ENCODE measurements around the gene SERPINB10.

Gene SERPINB10

DNA sequence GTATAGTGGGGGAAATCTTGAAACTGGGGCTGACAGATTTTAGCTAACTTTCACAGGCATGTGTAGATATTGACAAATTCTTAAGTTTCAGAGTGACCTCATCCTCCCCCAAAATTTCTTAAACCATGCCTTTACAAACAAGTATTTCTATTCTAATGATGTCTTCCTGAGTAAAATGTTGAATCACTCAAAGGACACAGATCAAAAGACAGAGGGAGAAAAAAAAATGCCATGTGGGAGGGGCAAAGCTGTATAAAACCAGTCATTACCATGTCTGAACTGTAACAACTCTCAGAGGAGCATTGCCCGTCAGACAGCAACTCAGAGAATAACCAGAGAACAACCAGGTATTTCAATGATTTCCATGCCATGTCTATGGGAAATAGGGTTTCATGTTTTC is 20.3 kb upstream of the SERPINB10 start, which contains the start of gene SERPINB2:
Gene SERPINB2 (plus strand): TSS at position 282 of the 400 bp plus-strand sequence. CDS start 3,740 bp downstream, outside the sequence.
- ATAC-seq: no peak
- TF ChIP-seq ESRRG (CRISPR knock-in tag; IDR thresholded peaks at IDR 0.05) (no peak), BACH2 (CRISPR knock-in tag; IDR thresholded peaks at IDR 0.05; ENCODE audit: borderline replicate concordance) (no peak), ZFP3 (CRISPR knock-in tag; IDR thresholded peaks at IDR 0.05) (no peak), RARB (CRISPR knock-in tag; IDR thresholded peaks at IDR 0.05) (no peak), ZC3H10 (CRISPR knock-in tag; IDR thresholded peaks at IDR 0.05) (no peak), ISL1 (CRISPR knock-in tag; IDR thresholded peaks at IDR 0.05) (no peak), OSR1 (CRISPR knock-in tag; IDR thresholded peaks at IDR 0.05) (no peak), ZNF70 (CRISPR knock-in tag; IDR thresholded peaks at IDR 0.05) (no peak), SNAI2 (CRISPR knock-in tag; IDR thresholded peaks at IDR 0.05) (no peak), TCF4 (CRISPR knock-in tag; IDR thresholded peaks at IDR 0.05; ENCODE audit: borderline replicate concordance) (no peak), ZFP30 (CRISPR knock-in tag; IDR thresholded peaks at IDR 0.05) (no peak), PPARA (CRISPR knock-in tag; IDR thresholded peaks at IDR 0.05; ENCODE audit: borderline replicate concordance) (no peak), ZNF8 (CRISPR knock-in tag; IDR thresholded peaks at IDR 0.05) (no peak)
- TF ChIP-seq, protein P1, sequence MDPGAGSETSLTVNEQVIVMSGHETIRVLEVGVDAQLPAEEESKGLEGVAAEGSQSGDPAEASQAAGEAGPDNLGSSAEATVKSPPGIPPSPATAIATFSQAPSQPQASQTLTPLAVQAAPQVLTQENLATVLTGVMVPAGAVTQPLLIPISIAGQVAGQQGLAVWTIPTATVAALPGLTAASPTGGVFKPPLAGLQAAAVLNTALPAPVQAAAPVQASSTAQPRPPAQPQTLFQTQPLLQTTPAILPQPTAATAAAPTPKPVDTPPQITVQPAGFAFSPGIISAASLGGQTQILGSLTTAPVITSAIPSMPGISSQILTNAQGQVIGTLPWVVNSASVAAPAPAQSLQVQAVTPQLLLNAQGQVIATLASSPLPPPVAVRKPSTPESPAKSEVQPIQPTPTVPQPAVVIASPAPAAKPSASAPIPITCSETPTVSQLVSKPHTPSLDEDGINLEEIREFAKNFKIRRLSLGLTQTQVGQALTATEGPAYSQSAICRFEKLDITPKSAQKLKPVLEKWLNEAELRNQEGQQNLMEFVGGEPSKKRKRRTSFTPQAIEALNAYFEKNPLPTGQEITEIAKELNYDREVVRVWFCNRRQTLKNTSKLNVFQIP (CRISPR knock-in tag; IDR thresholded peaks at IDR 0.05; ENCODE audit: borderline replicate concordance, low read depth): no peak

DNA sequence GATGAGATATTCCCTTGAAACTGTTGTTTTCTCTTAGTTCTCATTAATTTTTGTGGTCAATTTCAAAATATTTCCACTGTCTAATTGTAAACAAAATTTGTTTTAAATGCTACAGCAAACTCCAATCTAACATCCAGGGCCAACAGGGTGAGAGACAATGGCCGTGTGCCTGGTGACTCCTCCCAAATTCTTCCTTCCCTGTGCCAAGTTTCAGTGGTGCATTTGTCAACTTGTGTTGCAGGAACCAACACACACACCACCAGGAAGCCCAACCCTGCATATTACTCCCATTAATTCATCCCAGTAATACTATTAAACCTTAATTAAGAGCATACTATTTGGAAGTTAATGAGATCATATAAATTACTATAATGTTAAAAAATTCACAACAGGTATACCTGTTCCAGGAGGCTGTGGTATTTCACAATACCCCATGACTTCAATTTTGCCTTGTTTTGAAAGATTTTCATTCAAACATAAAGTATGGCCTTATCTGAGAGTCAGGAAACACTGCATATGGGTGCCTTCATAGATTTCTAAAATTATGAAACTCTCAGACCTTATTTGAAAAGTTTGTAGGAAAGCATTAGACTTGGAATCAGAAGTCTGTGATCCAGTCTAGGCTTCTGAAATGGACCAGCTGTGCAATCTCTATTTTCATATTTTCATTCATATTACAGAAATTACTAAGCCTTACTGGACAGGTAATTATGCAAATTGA is 19.1 kb upstream of the SERPINB10 start:
- TF ChIP-seq ARNTL (CRISPR knock-in tag; IDR thresholded peaks at IDR 0.05; ENCODE audit: borderline replicate concordance, low read depth) (no peak), ZFP3 (CRISPR knock-in tag; IDR thresholded peaks at IDR 0.05) (no peak), TOX (CRISPR knock-in tag; IDR thresholded peaks at IDR 0.05; ENCODE audit: borderline replicate concordance) (no peak), PPARA (CRISPR knock-in tag; IDR thresholded peaks at IDR 0.05; ENCODE audit: borderline replicate concordance) (no peak), ZNF70 (CRISPR knock-in tag; IDR thresholded peaks at IDR 0.05) (no peak), GLIS3 (CRISPR knock-in tag; IDR thresholded peaks at IDR 0.05) (no peak), TCF4 (CRISPR knock-in tag; IDR thresholded peaks at IDR 0.05; ENCODE audit: borderline replicate concordance) (no peak), OSR1 (CRISPR knock-in tag; IDR thresholded peaks at IDR 0.05) (no peak), CSDC2 (CRISPR knock-in tag; IDR thresholded peaks at IDR 0.05) (no peak), ISL1 (CRISPR knock-in tag; IDR thresholded peaks at IDR 0.05) (no peak), SNAI2 (CRISPR knock-in tag; IDR thresholded peaks at IDR 0.05) (no peak), ESRRG (CRISPR knock-in tag; IDR thresholded peaks at IDR 0.05) (no peak)
- TF ChIP-seq, protein P2, sequence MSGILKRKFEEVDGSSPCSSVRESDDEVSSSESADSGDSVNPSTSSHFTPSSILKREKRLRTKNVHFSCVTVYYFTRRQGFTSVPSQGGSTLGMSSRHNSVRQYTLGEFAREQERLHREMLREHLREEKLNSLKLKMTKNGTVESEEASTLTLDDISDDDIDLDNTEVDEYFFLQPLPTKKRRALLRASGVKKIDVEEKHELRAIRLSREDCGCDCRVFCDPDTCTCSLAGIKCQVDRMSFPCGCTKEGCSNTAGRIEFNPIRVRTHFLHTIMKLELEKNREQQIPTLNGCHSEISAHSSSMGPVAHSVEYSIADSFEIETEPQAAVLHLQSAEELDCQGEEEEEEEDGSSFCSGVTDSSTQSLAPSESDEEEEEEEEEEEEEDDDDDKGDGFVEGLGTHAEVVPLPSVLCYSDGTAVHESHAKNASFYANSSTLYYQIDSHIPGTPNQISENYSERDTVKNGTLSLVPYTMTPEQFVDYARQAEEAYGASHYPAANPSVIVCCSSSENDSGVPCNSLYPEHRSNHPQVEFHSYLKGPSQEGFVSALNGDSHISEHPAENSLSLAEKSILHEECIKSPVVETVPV (CRISPR knock-in tag; IDR thresholded peaks at IDR 0.05): no peak
- ATAC-seq: no peak

DNA sequence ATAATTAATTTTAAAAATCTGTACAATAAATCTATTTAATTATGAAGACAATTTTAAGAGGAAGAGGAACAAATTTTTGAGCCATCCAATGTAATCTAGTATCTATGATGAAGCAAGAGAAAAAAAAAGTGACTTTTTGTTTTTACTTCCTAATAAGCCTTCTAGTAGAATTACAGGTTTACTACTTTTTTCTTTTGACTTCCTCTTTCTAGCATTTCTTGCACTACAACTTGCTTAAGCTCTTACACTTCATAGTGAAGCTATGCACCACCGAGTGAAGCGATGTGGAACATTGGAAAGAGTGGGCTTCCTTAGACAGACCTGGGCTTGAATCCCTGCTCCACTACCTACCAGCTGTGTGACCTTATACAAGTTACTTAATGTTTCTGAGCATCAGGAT is 18.1 kb upstream of the SERPINB10 start:
- ATAC-seq: no peak
- TF ChIP-seq ZNF565 (CRISPR knock-in tag; conservative IDR thresholded peaks at IDR 0.05; ENCODE audit: low read depth) (no peak), ZFP3 (CRISPR knock-in tag; IDR thresholded peaks at IDR 0.05) (no peak), GLIS3 (CRISPR knock-in tag; IDR thresholded peaks at IDR 0.05) (no peak)
- TF ChIP-seq, protein P3, sequence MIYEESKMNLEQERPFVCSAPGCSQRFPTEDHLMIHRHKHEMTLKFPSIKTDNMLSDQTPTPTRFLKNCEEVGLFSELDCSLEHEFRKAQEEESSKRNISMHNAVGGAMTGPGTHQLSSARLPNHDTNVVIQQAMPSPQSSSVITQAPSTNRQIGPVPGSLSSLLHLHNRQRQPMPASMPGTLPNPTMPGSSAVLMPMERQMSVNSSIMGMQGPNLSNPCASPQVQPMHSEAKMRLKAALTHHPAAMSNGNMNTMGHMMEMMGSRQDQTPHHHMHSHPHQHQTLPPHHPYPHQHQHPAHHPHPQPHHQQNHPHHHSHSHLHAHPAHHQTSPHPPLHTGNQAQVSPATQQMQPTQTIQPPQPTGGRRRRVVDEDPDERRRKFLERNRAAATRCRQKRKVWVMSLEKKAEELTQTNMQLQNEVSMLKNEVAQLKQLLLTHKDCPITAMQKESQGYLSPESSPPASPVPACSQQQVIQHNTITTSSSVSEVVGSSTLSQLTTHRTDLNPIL (CRISPR knock-in tag; IDR thresholded peaks at IDR 0.05; ENCODE audit: low read depth): no peak
- TF ChIP-seq, protein P4, sequence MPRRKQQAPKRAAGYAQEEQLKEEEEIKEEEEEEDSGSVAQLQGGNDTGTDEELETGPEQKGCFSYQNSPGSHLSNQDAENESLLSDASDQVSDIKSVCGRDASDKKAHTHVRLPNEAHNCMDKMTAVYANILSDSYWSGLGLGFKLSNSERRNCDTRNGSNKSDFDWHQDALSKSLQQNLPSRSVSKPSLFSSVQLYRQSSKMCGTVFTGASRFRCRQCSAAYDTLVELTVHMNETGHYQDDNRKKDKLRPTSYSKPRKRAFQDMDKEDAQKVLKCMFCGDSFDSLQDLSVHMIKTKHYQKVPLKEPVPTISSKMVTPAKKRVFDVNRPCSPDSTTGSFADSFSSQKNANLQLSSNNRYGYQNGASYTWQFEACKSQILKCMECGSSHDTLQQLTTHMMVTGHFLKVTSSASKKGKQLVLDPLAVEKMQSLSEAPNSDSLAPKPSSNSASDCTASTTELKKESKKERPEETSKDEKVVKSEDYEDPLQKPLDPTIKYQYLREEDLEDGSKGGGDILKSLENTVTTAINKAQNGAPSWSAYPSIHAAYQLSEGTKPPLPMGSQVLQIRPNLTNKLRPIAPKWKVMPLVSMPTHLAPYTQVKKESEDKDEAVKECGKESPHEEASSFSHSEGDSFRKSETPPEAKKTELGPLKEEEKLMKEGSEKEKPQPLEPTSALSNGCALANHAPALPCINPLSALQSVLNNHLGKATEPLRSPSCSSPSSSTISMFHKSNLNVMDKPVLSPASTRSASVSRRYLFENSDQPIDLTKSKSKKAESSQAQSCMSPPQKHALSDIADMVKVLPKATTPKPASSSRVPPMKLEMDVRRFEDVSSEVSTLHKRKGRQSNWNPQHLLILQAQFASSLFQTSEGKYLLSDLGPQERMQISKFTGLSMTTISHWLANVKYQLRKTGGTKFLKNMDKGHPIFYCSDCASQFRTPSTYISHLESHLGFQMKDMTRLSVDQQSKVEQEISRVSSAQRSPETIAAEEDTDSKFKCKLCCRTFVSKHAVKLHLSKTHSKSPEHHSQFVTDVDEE (CRISPR knock-in tag; IDR thresholded peaks at IDR 0.05): no peak

Measured in SK-N-SH treated with all-trans-retinoic acid at 6 μM for 48 hours (cell line).